KOPT-K1 (cell line): Measurements from ENCODE around the gene C1QTNF5.

Source experiments
- H3K27ac ChIP-seq: fragments of 200-600 bp; sonication (generic); 2 replicates; pipeline ENCODE4 v1.5.1; 2016; ENCODE audit warnings: antibody characterized with exemption, mild to moderate bottlenecking, low read depth, low read length; ENCODE audit not compliant: poor library complexity, severe bottlenecking
- H3K36me3 ChIP-seq: fragments of 200-600 bp; sonication (generic); 2 replicates; pipeline ENCODE4 v1.5.1; 2017; ENCODE audit warnings: antibody characterized with exemption, mild to moderate bottlenecking, low read length, moderate library complexity; ENCODE audit not compliant: insufficient read depth
- H3K9me3 ChIP-seq: fragments of 200-600 bp; sonication (generic); 2 replicates; pipeline ENCODE4 v1.5.1; 2017; ENCODE audit warnings: antibody characterized with exemption, low read length, mild to moderate bottlenecking; ENCODE audit not compliant: insufficient read depth, poor library complexity, severe bottlenecking

The C1QTNF5 gene

DNA sequence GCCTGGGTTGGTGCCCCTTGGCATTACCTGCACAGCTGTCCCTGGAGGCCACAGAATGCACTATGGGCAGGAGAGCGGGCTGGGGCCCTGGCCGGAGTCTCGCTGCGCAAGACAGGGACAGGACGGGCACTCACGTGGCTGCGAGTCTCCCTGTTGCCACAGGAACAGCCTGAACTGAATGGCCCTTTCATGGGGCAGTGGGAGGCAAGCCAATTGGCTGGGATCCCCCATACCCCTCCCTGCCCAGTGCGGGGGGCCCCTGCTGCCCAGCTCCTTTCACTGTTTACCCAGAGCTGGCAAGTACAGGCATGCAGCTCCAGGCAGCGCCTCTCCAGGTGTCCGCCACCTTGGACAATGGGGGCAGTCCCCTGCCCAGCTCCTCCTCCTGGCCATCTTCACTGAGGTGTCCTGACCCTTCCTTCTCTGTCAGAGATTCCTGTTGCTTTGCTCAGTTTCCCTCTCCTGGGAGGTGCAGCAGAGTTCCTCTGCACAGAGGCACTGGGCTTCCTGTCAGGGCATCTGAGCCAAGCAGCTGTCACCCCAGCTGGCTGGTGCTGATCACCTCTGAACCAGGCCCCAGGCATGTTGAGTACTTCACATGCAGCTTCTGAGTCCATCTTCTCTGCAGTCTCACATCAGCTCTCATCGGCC lies 35.6 kb upstream of the C1QTNF5 start:
- Histone ChIP-seq H3K36me3 (no peaks in the 10 kb centered on the region), H3K9me3 (no peaks in the 10 kb centered on the region), H3K27ac (no peak overlapping the region)

DNA sequence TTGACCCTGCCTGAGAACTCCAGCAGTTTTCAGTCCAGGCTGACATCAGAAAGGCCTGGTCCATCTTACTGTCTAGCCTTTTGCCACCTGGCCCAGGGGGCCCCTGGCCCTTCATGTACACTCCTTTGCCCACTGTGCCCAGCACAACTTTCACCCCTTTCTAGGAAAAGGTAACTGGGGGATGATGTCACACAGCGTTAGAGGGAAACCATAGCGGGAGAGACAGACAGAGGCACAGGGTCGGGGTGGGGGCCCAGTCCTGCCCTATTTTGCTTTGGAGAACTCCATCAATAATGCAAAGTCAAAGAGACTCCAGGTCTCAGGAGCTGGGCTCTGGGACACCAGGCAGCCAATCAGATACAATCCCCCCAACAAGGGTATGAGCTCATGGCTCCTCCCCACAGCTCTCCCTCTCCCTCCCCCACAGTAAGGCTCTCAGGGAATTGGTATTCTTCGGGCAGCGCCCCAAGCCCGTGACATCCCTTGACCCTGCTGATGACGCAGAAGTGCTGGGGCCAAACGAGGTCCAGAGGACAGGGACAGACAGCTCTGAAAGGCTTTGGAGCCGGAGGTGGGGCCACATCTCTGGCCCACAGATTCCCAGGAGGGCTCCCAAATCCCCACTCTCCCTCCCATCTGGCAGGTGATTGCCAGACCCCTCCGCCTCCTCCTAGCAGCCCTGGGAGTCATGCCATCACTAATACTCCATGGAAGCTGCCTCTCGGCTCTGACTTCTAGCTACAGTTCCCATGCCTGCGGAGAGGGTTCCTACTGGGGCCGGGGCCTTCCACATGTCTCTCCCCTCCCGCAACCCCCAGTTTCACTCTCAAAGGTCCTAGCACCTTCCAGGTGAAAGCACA lies 34.9 kb upstream of the C1QTNF5 start:
- no peaks in the 10 kb centered on the region for H3K36me3 ChIP-seq
- H3K27ac ChIP-seq: no peak overlapping the region
- H3K9me3 ChIP-seq: no peaks in the 10 kb centered on the region

DNA sequence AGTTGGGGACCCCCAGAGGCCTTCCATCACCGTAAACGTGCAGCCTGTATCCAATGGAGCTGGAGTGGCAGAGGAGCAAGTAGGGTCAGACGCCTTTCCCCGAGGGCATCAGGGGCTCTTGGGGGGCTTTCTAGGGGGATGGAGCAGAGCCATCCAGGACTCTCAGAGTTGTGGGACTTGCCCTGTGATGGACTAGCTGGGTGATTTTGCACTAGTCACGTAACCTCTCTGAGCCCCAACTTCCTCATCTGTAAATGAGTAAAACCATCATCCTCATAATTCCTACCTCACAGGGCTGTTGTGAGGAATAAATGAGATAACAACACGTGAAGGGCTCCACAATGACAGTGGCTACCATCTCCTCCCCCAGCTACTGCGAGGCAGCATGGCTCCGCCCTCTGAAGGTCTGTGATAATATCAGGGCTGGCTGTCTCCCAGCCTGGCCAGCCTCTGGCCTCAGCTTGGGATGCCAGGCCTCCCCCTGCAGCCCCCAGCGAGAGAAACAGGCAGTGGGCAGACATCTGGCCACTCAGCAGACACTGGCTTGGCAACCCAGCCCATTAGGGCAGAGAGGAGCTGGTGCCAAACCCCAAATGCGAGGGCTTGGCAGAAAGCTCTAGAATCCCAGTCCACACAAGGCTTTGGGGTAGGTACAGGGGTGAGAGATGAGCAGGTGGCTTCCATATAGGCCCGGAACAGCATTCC lies 34.1 kb upstream of the C1QTNF5 start:
- no peaks in the 10 kb centered on the region for H3K36me3 ChIP-seq
- H3K9me3 ChIP-seq: no peaks in the 10 kb centered on the region
- no peak overlapping the region for H3K27ac ChIP-seq

DNA sequence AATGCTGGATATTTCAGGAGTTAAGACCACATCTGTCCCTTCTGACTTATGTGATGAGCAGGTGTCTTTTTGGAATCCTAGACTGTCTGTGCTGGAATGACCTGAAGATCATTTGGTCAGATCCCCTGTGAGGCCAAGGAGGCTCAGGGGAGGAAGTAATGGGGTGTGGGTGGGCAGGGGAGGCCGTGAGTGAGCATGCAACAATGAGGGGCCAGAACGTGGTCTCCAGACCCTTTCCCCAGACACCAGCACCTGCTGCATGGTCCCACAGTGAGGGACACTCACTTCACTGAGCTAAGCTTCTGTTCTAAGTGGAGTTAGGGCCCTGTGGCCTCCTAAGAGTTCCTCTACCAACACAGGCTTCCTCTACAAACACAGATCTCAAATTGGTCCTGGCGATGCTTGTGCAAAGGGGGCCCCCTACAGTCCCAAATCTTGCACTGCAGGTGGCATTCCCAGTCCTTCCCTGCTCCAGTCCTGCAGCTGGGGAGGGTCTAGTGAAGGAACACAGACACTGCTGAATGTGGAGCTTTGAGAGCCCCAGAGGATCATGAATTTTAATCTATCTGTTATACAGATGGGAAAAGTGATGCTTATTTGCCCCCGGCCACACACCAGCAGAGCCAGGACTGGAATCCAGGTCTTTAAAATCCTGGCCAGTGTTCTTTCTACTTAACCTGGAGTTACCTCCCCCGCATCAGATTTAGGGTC lies 33.4 kb upstream of the C1QTNF5 start:
- Histone ChIP-seq H3K27ac (no peak overlapping the region), H3K36me3 (no peaks in the 10 kb centered on the region), H3K9me3 (no peaks in the 10 kb centered on the region)

DNA sequence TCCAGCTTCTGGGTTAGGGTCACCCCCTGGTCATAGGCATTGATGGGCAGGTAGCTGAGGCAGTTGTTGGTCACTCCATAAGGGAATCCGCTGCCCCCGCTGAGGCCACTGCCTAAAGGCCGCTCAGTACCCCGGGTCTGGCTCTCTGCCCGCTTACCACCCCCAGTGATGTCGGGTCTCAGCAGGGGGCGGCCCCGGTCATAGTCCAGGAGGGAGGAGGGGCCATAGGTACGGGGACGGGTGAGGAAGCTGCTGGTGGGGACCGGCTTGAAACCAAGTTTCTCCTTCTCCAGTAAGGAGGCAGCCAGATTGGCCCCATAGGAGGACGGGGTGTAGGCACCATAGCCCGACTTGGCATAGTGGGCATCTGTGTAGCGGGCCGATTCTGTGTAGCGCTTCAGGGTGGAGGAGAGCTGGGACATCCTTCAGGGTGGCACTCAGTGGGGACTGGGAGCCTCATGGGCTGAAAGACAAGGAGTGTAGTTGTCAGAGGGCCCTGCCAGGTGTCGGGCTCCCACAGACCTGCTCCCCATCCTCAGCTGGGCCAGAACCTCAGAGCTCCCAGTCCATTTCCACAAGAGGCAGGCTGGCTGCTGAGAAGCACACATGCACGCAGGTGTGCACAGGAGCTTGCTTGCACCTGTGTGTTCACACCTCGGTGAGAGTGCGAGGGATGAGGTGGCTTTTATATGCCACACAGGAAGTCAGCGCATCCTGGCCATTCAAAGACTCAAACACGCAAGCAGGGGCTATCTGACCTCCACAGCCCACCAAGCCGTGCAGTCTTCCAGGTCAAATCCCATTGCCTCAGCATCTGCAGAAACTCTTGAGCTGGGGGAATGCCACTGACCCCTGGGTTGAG lies 32.6 kb upstream of the C1QTNF5 start:
- H3K9me3 ChIP-seq: no peaks in the 10 kb centered on the region
- no peaks in the 10 kb centered on the region for H3K36me3 ChIP-seq
- no peak overlapping the region for H3K27ac ChIP-seq

DNA sequence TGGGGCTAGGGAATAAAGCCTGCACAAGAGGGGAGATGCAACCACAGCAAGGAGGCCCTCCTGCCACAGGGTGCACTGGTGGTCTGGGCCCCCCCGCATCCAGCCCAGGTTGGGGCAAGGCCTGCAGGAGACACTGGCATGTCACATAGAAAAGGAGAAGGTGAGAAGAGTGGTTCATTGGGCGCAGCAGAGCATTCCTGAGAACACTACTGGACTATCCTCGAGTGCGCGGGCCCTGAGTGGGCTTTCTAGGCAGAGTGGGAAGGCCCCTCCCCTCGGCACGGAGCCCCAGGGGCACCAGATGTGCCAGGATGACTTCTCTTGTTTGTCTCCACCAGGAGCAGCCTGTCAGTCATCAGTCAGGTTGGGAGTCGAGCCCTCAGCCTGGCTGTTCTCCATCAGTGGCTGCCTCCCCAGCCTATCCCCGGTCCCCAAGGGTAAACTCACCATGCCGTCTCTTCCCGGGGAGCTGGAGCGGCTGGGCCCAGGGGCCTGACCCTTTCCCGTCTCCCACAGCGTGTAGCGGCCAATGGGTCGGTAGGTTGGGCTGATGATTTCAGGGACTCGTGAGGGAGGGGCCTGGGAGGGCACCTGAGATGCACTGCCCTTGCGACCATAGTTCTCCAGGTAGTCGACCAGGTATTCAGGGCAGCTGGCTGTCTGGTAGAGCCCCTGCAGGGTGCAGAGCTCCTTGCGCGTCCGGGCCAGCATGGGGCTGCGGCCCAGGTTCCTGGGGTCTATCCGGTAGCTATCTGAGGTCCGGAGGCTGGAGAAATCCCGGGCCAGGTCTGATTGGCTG lies 31.8 kb upstream of the C1QTNF5 start:
- Histone ChIP-seq H3K9me3 (no peaks in the 10 kb centered on the region), H3K36me3 (no peaks in the 10 kb centered on the region), H3K27ac (no peak overlapping the region)

DNA sequence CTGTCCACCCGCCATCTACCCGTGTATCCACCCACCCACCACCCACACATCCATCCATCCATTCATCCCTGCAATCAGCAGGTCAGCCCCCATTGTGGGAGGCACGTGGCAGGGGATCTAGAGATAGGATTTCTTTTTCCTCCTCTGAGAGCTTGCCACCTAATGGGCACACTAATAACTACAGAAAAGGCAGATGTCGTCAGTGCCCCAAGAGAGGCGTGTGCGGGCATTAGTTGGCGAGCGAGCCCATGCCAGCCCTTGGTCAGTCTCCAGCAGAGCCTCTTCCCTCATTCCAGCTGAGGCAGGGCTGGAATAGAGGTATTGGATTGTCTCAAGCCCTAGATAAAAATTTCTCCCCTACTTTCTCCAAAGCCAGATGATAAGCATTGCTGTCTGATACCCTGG lies 31.1 kb upstream of the C1QTNF5 start:
- Histone ChIP-seq H3K9me3 (no peaks in the 10 kb centered on the region), H3K27ac (no peak overlapping the region), H3K36me3 (no peaks in the 10 kb centered on the region)

DNA sequence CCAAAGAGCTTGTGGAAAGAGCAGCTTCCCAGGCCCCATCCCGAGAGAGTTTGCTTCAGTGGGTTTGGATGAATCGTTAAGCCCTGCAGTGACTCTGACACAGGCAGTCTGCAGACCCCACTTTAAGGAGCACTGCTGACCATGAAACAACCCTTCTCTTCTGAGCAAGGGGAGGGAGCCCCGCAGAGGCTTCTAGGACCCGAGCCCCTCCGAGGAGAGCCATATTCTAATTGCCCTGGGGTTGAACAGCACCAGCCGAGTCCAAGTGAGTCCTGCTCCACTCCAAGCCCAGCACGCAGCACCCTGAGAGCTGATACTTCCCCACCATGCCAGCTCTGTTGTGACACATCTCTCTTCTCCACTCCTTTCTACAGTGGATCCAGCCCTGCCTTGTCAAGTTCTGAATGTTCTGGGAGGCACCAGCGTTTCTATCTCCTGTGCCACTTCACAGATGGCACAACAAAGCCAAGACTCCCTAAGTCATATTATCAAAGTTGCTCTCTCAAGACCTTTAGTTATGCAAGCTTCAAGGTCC lies 30.5 kb upstream of the C1QTNF5 start:
- H3K27ac ChIP-seq: no peak overlapping the region
- H3K36me3 ChIP-seq: no peaks in the 10 kb centered on the region
- no peaks in the 10 kb centered on the region for H3K9me3 ChIP-seq

DNA sequence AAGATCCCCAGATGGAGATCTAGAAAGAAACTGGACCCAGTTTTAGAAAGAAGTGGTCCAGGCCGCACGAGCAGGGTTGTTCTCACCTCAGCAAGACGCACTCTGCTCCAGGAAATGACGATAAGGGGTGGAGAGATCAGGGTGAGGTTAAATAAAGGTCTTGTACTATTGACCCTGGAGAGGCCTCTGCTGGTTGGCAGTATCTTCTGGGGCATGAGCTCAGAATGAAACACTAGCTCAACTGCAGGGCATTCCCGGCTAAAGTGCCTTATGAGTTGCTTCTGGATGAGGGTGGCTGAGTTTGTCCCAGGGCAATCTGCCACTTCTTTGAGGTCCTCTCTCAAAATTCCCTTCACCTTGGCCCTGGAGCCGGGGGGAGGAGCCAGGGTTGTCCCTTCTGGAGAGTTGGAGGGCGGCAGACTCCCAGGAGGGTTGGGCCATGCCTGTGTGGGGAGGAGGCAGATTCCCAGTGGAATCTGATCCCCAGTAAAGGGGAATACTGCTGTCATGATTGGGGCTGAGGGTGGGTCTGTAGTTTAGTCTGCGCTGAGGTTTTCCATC lies 29.9 kb upstream of the C1QTNF5 start:
- no peak overlapping the region for H3K27ac ChIP-seq

DNA sequence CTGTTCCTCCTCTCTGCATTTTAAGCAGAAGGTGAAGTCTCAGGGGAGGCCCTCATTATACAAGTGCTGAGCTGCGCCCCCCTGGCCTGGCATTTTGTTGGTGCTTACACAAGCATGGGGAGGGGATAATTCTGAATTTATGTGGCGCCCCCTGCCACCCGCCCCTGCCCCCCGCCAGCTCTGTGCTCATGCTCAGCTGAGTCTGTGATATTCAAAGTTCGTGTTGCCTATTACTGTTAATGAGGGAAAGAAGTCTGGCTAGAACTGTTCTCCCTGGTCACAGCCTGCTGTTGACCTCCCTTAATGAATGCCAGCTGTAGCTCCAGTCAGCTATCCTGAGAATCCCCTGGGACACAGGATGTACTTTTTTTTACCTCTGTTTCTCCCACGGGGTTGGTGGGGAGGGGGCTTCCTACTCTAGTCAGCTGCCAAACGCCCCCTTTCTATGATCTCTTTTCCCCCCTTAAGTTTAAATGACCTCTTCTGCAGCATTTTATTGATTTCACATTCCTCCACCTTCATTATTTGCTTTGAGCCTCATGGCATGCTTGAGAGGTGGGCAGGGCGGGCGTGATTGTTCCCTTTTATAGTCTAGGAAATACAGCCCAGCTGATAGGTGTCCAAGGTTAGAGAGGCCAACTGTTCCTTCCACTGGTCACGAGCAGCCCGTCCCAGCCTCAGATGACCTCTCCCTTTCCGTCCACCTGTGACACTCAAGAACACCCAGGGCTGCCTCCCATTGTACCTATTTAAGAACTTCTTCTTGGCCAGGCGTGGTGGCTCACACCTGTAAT lies 28.6 kb upstream of the C1QTNF5 start:
- H3K27ac ChIP-seq: no peak overlapping the region
- H3K36me3 ChIP-seq: no peaks in the 10 kb centered on the region
- no peaks in the 10 kb centered on the region for H3K9me3 ChIP-seq

More for the DNA sequence above, 29.9 kb upstream of the C1QTNF5 start:
- H3K9me3 ChIP-seq: no peaks in the 10 kb centered on the region
- no peaks in the 10 kb centered on the region for H3K36me3 ChIP-seq

DNA sequence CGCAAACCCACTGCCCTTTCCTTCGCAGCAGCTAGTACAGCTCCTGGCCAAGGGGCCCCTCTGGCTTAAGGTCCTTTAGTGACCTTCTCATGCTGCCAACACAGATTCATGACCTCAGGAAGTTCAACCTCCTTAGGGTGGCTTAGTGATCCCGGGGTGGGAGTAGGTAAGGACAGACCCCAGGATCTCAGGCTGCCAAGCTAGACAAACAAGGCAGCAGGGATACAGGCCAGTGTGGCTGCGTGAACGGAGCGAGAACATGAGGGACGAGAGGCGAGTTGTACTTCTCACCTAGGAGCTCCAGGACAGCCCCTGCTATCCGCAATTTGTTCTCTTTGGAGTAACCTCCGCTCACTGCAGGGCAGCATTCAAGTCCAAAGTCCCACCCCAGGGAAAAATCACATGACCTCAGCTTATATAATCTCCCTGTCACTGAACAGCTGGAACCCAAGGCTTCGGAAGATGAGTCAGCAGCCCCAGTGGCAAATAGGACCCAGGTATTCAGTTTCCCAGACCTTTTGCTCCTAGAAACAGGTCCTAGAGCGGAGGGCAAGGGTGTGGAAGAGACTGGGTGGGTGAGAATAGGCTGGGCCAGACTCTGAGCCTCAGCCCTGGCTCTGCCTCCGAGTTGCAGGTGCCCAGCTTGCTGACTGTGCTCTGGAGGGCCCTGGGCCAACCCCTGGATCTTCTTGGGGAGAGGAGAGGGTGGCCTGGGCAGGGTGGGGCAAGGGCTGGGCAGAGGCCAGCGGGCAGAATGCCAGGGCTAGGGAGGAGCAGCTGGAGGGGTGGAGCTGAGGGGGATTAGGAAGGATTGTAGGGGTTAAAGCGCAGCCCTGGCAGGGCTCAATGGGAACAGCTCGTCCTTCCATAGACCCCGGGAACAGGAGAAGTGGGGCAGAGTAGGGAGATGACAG lies 27.7 kb upstream of the C1QTNF5 start:
- Histone ChIP-seq H3K9me3 (no peaks in the 10 kb centered on the region), H3K27ac (no peak overlapping the region)

DNA sequence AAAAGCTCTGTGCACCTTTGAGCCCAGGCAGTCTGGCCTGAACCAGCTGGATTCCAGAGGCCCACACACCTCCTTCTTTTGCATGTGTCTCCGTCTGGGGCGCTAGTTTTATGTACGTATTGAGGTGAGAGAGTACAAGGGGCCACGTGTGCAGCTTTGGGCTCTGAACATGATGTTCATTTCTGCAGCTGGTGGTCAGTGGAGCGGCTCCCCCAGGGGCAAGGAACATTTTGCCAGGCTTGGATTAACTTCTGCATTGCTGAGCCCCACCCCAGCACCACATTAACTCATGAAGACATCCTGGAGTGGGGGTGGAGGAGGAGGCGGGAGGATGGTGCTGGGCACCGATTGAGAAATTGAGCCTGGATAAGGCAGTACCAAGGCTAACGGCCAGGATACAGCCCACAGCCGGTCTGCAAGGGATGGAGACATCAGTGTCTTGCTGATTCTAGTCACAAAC lies 27.0 kb upstream of the C1QTNF5 start:
- H3K27ac ChIP-seq: no peak overlapping the region
- no peaks in the 10 kb centered on the region for H3K9me3 ChIP-seq
- H3K36me3 ChIP-seq: no peaks in the 10 kb centered on the region

More for the DNA sequence above, 27.7 kb upstream of the C1QTNF5 start:
- no peaks in the 10 kb centered on the region for H3K36me3 ChIP-seq
